ENCODE data around the gene C5orf63.
"Not testable (repeated sequence)": the region's sequence is repeated elsewhere in the genome, so short reads cannot be mapped to it uniquely, and the experiment has no call there.

The C5orf63 gene

GRCh38 chr5:127055880-127056653 lies 17.2 kb downstream of the C5orf63 start:
- no peak for TF ChIP-seq CTCF (IDR thresholded peaks at IDR 0.05; ENCODE audit: low read depth, low read length)
- no peak for DNase-seq (ENCODE audit: low read depth, low spot score)
- in situ Hi-C loops (cut with HindIII; ENCODE audit: low sequenced_read_pairs): no loop called here
- H3K4me3 ChIP-seq (ENCODE audit: low read depth, low read length): no peak overlapping the region

GRCh38 chr5:127053551-127053950 lies 19.8 kb downstream of the C5orf63 start:
- DNase-seq (ENCODE audit: low read depth, low spot score); in situ Hi-C loops (cut with HindIII; ENCODE audit: low sequenced_read_pairs); H3K4me3 ChIP-seq (ENCODE audit: low read depth, low read length): not testable (repeated sequence)

GRCh38 chr5:127053049-127053448 lies 20.3 kb downstream of the C5orf63 start:
- DNase-seq (ENCODE audit: low read depth, low spot score): no peak
- in situ Hi-C loops (cut with HindIII; ENCODE audit: low sequenced_read_pairs): no loop called here
- TF ChIP-seq CTCF (IDR thresholded peaks at IDR 0.05; ENCODE audit: low read depth, low read length): no peak
- no peak overlapping the region for H3K4me3 ChIP-seq (ENCODE audit: low read depth, low read length)

GRCh38 chr5:127051591-127051990 lies 21.7 kb downstream of the C5orf63 start:
- no peak overlapping the region for H3K4me3 ChIP-seq (ENCODE audit: low read depth, low read length)
- in situ Hi-C loops (cut with HindIII; ENCODE audit: low sequenced_read_pairs): no loop called here
- TF ChIP-seq CTCF (IDR thresholded peaks at IDR 0.05; ENCODE audit: low read depth, low read length): no peak
- no peak for DNase-seq (ENCODE audit: low read depth, low spot score)

GRCh38 chr5:127046343-127047072 lies 26.8 kb downstream of the C5orf63 start:
- no peak for DNase-seq (ENCODE audit: low read depth, low spot score)
- TF ChIP-seq CTCF (IDR thresholded peaks at IDR 0.05; ENCODE audit: low read depth, low read length): no peak
- in situ Hi-C loops (cut with HindIII; ENCODE audit: low sequenced_read_pairs): no loop called here
- H3K4me3 ChIP-seq (ENCODE audit: low read depth, low read length): no peak overlapping the region

GRCh38 chr5:127042593-127042992 lies 30.7 kb downstream of the C5orf63 start:
- in situ Hi-C loops (cut with HindIII; ENCODE audit: low sequenced_read_pairs): no loop called here

More at GRCh38 chr5:127042593-127042992, 30.7 kb downstream of the C5orf63 start:
- H3K4me3 ChIP-seq (ENCODE audit: low read depth, low read length): no peak overlapping the region
- peak; percentile 31 for TF ChIP-seq CTCF (IDR thresholded peaks at IDR 0.05; ENCODE audit: low read depth, low read length)
- DNase-seq (ENCODE audit: low read depth, low spot score): peak; percentile 26
